Fibroblast of the conjunctiva (primary cell): Measurements from ENCODE around the gene EMCN.
"Not testable (repeated sequence)": the region's sequence is repeated elsewhere in the genome, so short reads cannot be mapped to it uniquely, and the experiment has no call there.

ENCODE experiments used
- DNase-seq: peaks from one replicate; pipeline ENCODE4 v3.0.0-alpha.2; 2010; ENCODE audit warnings: low read depth

The EMCN gene

GRCh38 chr4:100517864-100518341 is at the start of gene EMCN:
TSS of gene EMCN (minus strand) at chr4:100518022. CDS start at chr4:100517914, 108 bp downstream.
- DNase-seq = peak; percentile 41

- no peak for DNase-seq
These were observed 48.6 kb upstream of the EMCN start for GRCh38 chr4:100566396-100566795.

GRCh38 chr4:100557306-100557705 is 39.5 kb upstream of the EMCN start:
- no peak for DNase-seq

- DNase-seq = no peak
These were observed 38.0 kb upstream of the EMCN start for GRCh38 chr4:100555611-100556337.

GRCh38 chr4:100548200-100548560 is 30.4 kb upstream of the EMCN start:
- DNase-seq = no peak

GRCh38 chr4:100547541-100548199 is 29.8 kb upstream of the EMCN start:
- DNase-seq = no peak

GRCh38 chr4:100545427-100545826 is 27.6 kb upstream of the EMCN start:
- no peak for DNase-seq

GRCh38 chr4:100540131-100540530 is 22.3 kb upstream of the EMCN start:
- no peak for DNase-seq

GRCh38 chr4:100539706-100540105 is 21.9 kb upstream of the EMCN start:
- DNase-seq = no peak

- no peak for DNase-seq
These were observed 15.9 kb upstream of the EMCN start for GRCh38 chr4:100533741-100534140.

- not testable (repeated sequence) for DNase-seq
These were observed 12.3 kb upstream of the EMCN start for GRCh38 chr4:100530161-100530560.

GRCh38 chr4:100525686-100526085 is 7.9 kb upstream of the EMCN start:
- DNase-seq = no peak

GRCh38 chr4:100519205-100519604 is 1.4 kb upstream of the EMCN start:
- DNase-seq = no peak

GRCh38 chr4:100516225-100516624 is 1.6 kb downstream of the EMCN start:
- no peak for DNase-seq

GRCh38 chr4:100511896-100512295 is 5.9 kb downstream of the EMCN start:
- DNase-seq = no peak

- DNase-seq = no peak
These were observed 7.3 kb downstream of the EMCN start for GRCh38 chr4:100510551-100510950.

GRCh38 chr4:100509386-100509785 is 8.4 kb downstream of the EMCN start:
- DNase-seq = no peak

- DNase-seq = no peak
These were observed 9.1 kb downstream of the EMCN start for GRCh38 chr4:100508691-100509090.

- no peak for DNase-seq
These were observed 13.5 kb downstream of the EMCN start for GRCh38 chr4:100504086-100504874.

GRCh38 chr4:100497791-100498190 is 20.0 kb downstream of the EMCN start:
- DNase-seq = no peak

- no peak for DNase-seq
These were observed 22.7 kb downstream of the EMCN start for GRCh38 chr4:100495074-100495473.

- no peak for DNase-seq
These were observed 23.7 kb downstream of the EMCN start for GRCh38 chr4:100494166-100494565.

- DNase-seq = no peak
These were observed 24.1 kb downstream of the EMCN start for GRCh38 chr4:100493756-100494155.
